Stimulated activated CD4-positive, alpha-beta T cell treated with anti-CD3 and anti-CD28 coated beads, TNF-alpha, amount 100 ng/mL, for 1 hour (primary cell): Measurements from ENCODE around the gene C1orf74.

Experiments used
- DNase-seq, 3 donors: peaks; one replicate each; pipeline ENCODE4 v3.0.0-alpha.2; 2020; ENCODE audit warnings: low read depth in 3 of 3, low spot score in 1 of 3

Gene C1orf74

GRCh38 chr1:209747580-209748262, 36.6 kb downstream of the C1orf74 start:
- peak; percentile 55 to 84 (median 66) for DNase-seq

DNA sequence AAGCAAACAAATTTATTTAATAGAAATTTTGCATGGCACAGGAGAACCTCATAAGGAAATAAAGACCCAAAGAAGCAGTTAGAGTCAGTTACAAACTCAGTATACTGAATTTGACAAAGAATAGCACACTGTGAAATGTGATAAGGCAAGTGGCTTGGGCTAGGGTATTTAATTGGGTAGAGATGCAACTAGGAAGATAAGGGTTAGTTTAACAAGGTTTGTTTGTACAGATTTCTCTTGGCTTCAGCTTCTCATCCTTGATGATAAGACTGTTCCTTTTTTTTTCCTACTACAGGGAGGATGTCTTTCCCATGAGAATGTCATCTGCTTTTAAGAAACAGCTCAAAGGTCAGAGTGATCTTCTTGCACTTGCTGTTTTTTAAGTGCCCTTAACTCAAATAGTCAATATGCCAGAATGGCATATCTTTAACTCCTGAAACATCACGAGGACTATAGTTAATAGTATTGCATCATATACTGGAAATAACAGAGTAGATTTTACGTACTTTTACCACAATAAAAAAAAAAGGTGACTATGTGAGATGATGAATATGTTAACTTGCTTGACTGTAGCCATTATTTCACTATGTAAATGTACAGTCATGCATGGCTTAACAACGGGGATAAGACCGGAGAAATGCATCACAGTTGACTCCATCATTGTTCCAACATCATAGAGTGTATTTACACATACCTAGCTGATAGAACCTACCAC, 37.8 kb downstream of the C1orf74 start:
- DNase-seq: no peak

- no peak for DNase-seq
These were observed 41.2 kb downstream of the C1orf74 start for GRCh38 chr1:209743145-209743482.

- DNase-seq: no peak
These were observed 41.8 kb downstream of the C1orf74 start for GRCh38 chr1:209742409-209743144.

DNA sequence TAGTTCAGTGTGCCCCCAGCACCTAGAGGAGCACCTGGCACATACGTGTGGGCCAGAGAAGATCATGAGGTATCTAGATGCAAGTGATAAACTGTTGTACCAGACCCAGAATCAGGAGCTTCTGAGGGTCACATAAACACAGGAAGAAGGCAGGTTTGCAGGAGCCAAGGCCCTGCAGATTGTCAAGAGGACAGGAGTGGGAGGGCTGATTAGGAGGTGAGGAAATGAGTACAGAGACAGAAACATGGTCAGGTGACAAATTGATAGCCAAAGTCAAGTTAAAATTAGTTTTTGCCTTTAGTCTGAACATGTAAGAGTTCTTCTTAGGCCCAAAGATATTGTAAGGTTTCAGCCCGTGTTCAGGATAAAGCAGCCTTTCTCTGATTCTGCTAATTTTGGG, 42.5 kb downstream of the C1orf74 start:
- DNase-seq: no peak

- DNase-seq: no peak
These were observed 43.2 kb downstream of the C1orf74 start for GRCh38 chr1:209741193-209741592.

GRCh38 chr1:209738270-209738669, 46.1 kb downstream of the C1orf74 start:
- DNase-seq: no peak

- DNase-seq: no peak
These were observed 47.2 kb downstream of the C1orf74 start for GRCh38 chr1:209737118-209737505.

DNA sequence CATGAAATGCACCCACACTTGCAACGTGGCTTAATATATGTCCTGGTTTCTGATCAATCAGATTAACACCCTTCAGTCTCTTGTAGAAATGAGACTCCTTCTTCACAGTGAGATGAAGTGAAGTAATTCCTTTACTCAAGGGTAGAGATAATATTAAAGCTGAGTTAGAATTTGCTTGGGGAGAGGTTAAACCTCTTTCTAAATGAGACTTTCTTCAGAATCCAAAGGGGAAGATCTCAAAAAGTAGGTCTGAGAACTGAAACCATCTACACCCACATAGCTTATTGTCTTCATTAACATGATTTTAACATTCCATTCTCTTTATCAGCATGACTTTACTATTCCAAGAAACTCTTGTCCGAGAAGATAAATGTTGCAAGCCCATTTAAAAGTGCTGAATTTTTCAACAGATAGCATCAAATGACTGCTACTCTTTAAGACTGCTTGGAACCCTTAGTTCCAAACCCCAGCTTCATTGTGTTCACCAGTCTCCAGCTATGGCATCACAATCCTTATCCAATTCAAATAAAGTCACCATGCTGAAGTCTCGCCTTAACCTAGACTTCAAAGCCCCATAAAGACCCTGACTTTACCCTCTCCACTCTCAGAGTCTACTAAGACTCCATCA, 47.8 kb downstream of the C1orf74 start:
- DNase-seq: no peak

- DNase-seq: no peak
These were observed 50.8 kb downstream of the C1orf74 start for GRCh38 chr1:209733409-209734192.

- no peak for DNase-seq
These were observed 51.6 kb downstream of the C1orf74 start for GRCh38 chr1:209732725-209733124.

DNA sequence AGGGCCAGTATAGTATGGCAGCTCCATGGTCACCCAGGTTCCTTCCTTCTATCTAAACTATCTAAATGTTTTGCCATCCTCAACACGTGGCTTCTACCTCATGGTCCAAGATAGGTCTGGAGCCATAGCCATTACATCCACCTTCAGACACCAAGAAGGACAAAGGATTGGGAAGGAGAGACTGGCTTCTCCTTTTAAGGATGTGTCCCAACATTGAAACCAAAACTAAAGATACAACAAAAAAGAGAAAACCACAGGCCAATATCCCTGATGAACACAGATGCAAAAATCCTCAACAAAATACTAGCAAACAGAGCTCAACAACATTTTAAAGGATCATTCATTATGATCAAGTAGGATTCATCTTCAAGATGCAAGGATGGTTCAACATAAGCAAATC, 54.9 kb downstream of the C1orf74 start:
- DNase-seq: no peak
